Body of pancreas (tissue), 4 donors: ENCODE measurements around the gene SLAMF6. TPM values are rescaled to one million over a fixed set of nuclear protein-coding genes. Genes with fewer than 3 reads are reported as not detected.
A peak's percentile ranks its signal among the peaks of the same experiment; 100 is the strongest.
"Not testable (repeated sequence)": the region's sequence is repeated elsewhere in the genome, so short reads cannot be mapped to it uniquely, and the experiment has no call there.

Experiments
- ATAC-seq: fragments of 150-250 bp; one replicate; pipeline ENCODE4 v1.9.1; 2016
- DNase-seq, 4 donors: peaks; one replicate each; pipeline ENCODE4 v3.0.0-alpha.2; 2019
- H3K27ac ChIP-seq, 4 donors: fragments of 200-600 bp; sonication (generic); 1 replicate in 3 of 4; 2 replicates in 1 of 4; pipeline versions ENCODE4 v1.5.1 to v1.6.1; 2016 to 2019; ENCODE audit warnings: mild to moderate bottlenecking in 1 of 4, mixed read lengths in 1 of 4, moderate library complexity in 1 of 4
- H3K27me3 ChIP-seq, 2 donors: fragments of 200-600 bp; sonication (generic); one replicate each; pipeline ENCODE4 v1.6.0; 2016; ENCODE audit warnings: mild to moderate bottlenecking in 1 of 2
- H3K36me3 ChIP-seq, 2 donors: fragments of 200-600 bp; sonication (generic); replicated peaks in 1 of 2; 2 replicates each; pipeline ENCODE4 v1.5.1; 2016; ENCODE audit warnings: low read depth in 2 of 2; ENCODE audit not compliant: insufficient read depth in 1 of 2
- H3K4me1 ChIP-seq: fragments of 200-600 bp; sonication (generic); one replicate; pipeline ENCODE4 v1.6.0; 2016
- H3K4me3 ChIP-seq, 2 donors: fragments of 200-600 bp; sonication (generic); 1 replicate in 1 of 2; 2 replicates in 1 of 2; pipeline ENCODE4 v1.5.1; 2016 to 2019
- H3K9me3 ChIP-seq, 3 donors: fragments of 200-600 bp; sonication (generic); 1 replicate in 2 of 3; 2 replicates in 1 of 3; pipeline ENCODE4 v1.5.1; 2016
- CTCF ChIP-seq, 7 experiments: fragments of 450-650 bp in 4 of 7; fragments of 200-600 bp in 3 of 7; sonication (generic) in 3 of 7; IDR thresholded peaks; one replicate each; pipeline ENCODE4 v1.5.1; 2016 to 2019; ENCODE audit warnings: antibody characterized with exemption in 7 of 7
- POLR2A ChIP-seq, 3 donors: fragments of 450-650 bp; IDR thresholded peaks; one replicate each; pipeline ENCODE4 v1.6.1; 2016; ENCODE audit warnings: antibody characterized with exemption in 3 of 3, mild to moderate bottlenecking in 2 of 3
- WGBS, 2 donors: methylation state at CpG; one replicate each; pipeline ENCODE4 v1.1.5; 2017; 5-methylcytosine and 5-hydroxymethylcytosine counted together
- intact Hi-C: fragments of 100-400 bp; cut with DNase I; formaldehyde crosslinking; loops from one replicate; pipeline ENCODE4 v1.15.1; 2023
- total RNA-seq, 2 donors: library from RNA; depleted of rRNA; stranded (reverse); fragments of >200 nt; gene quantifications; one replicate each; pipeline ENCODE4 v1.1.0, GENCODE V29; 2016

Gene SLAMF6
- total RNA-seq, 2 donors from 2014 or later = 0.52 to 0.99 TPM

GRCh38 chr1:160500321-160500990 is 22.6 kb downstream of the SLAMF6 start:
- ATAC-seq (no peak), DNase-seq (no peak)
- Histone ChIP-seq H3K36me3 (no peaks in the 10 kb centered on the region), H3K4me3 (no peak overlapping the region), H3K27ac (peak overlapping the region in 1 of 4 donors; percentile 45), H3K9me3 (no peaks in the 10 kb centered on the region), H3K4me1 (no peaks in the 10 kb centered on the region), H3K27me3 (no peaks in the 10 kb centered on the region)
- intact Hi-C loops = no loop called here
- TF ChIP-seq CTCF (IDR thresholded peaks at IDR 0.05) = no peak
- no peak for TF ChIP-seq POLR2A (IDR thresholded peaks at IDR 0.05)
- WGBS, 2 donors = 47 to 70% methylated on average over 1 of the region's 1 CpG

GRCh38 chr1:160499631-160500030 is 23.4 kb downstream of the SLAMF6 start:
- WGBS, 2 donors = 67 to 86% methylated on average over 1 of the region's 1 CpG
- no peaks in the 10 kb centered on the region for H3K36me3 ChIP-seq
- H3K9me3 ChIP-seq = no peaks in the 10 kb centered on the region
- TF ChIP-seq CTCF (IDR thresholded peaks at IDR 0.05) (no peak), POLR2A (IDR thresholded peaks at IDR 0.05) (no peak)
- ATAC-seq (no peak), DNase-seq (peak in 1 of 4 donors; percentile 34)
- peak overlapping the region in 1 of 4 donors; percentile 45 for H3K27ac ChIP-seq
- H3K27me3 ChIP-seq = no peaks in the 10 kb centered on the region
- no peak overlapping the region for H3K4me3 ChIP-seq
- H3K4me1 ChIP-seq = no peaks in the 10 kb centered on the region
- intact Hi-C loops = no loop called here

- H3K9me3 ChIP-seq, DNase-seq, H3K4me3 ChIP-seq, intact Hi-C loops, H3K27me3 ChIP-seq, H3K4me1 ChIP-seq, H3K27ac ChIP-seq, ATAC-seq, H3K36me3 ChIP-seq: not testable (repeated sequence)
- WGBS, 2 donors = 88 to 89% methylated on average over 3 of the region's 3 CpGs
Measured at GRCh38 chr1:160498301-160499065, 24.6 kb downstream of the SLAMF6 start.

GRCh38 chr1:160496334-160496733 is 26.7 kb downstream of the SLAMF6 start:
- Histone ChIP-seq H3K9me3 (no peaks in the 10 kb centered on the region), H3K36me3 (no peaks in the 10 kb centered on the region), H3K27ac (no peak overlapping the region), H3K27me3 (no peaks in the 10 kb centered on the region), H3K4me3 (no peak overlapping the region), H3K4me1 (no peaks in the 10 kb centered on the region)
- 84 to 93% methylated on average over 4 of the region's 4 CpGs for WGBS, 2 donors
- TF ChIP-seq POLR2A (IDR thresholded peaks at IDR 0.05) (no peak), CTCF (IDR thresholded peaks at IDR 0.05) (no peak)
- no peak for ATAC-seq
- intact Hi-C loops = no loop called here
- DNase-seq = no peak

GRCh38 chr1:160494620-160495019 is 28.4 kb downstream of the SLAMF6 start:
- no peak overlapping the region for H3K27ac ChIP-seq
- intact Hi-C loops = no loop called here
- DNase-seq = peak in 3 of 4 donors; percentile 3 to 31 (median 19)
- no peaks in the 10 kb centered on the region for H3K9me3 ChIP-seq
- no peaks in the 10 kb centered on the region for H3K4me1 ChIP-seq
- H3K36me3 ChIP-seq = no peaks in the 10 kb centered on the region
- no peak for TF ChIP-seq POLR2A (IDR thresholded peaks at IDR 0.05)
- TF ChIP-seq CTCF (IDR thresholded peaks at IDR 0.05) = peak in 6 of 7 experiments; percentile 21 to 45 (median 28)
- ATAC-seq = peak; percentile 35
- H3K4me3 ChIP-seq = no peak overlapping the region
- no peaks in the 10 kb centered on the region for H3K27me3 ChIP-seq
- 90 to 93% methylated on average over 3 of the region's 3 CpGs for WGBS, 2 donors
